ENCODE results near the gene RGL1.

The RGL1 gene

GRCh38 chr1:183908079-183908478, 103.2 kb downstream of the RGL1 start:
- Histone ChIP-seq H3K79me2 (ENCODE audit: insufficient read depth, low read length) (no peaks in the 10 kb centered on the region), H4K20me1 (ENCODE audit: insufficient read depth, low read length, poor library complexity, severe bottlenecking) (no peaks in the 10 kb centered on the region), H3K9me2 (replicated peaks; ENCODE audit: low read depth, low read length) (no peaks in the 10 kb centered on the region), H3K4me1 (ENCODE audit: insufficient read depth, low read length, poor library complexity, severe bottlenecking) (peaks cover 29% of the 10 kb centered on the region), H3K9me3 (ENCODE audit: insufficient read depth, low read depth, low read length) (no peaks in the 10 kb centered on the region), H3K4me3 (ENCODE audit: low read length, poor library complexity, severe bottlenecking) (no peak overlapping the region), H2AFZ (ENCODE audit: low read length) (no peak overlapping the region), H3F3A (ENCODE audit: low read depth) (no peaks in the 10 kb centered on the region), H3K36me3 (ENCODE audit: insufficient read depth, low read length) (no peaks in the 10 kb centered on the region), H3K27me3 (ENCODE audit: insufficient read depth, low read length, poor library complexity, severe bottlenecking) (no peaks in the 10 kb centered on the region), H3K4me2 (ENCODE audit: low read depth, low read length, poor library complexity, severe bottlenecking) (no peak overlapping the region), H3K9ac (ENCODE audit: low read depth, low read length, poor library complexity, severe bottlenecking) (no peak overlapping the region)
- TF ChIP-seq CTCF (conservative IDR thresholded peaks at IDR 0.05; ENCODE audit: low read length) (no peak), EZH2phosphoT487 (IDR thresholded peaks at IDR 0.05; ENCODE audit: borderline replicate concordance) (no peak)

DNA sequence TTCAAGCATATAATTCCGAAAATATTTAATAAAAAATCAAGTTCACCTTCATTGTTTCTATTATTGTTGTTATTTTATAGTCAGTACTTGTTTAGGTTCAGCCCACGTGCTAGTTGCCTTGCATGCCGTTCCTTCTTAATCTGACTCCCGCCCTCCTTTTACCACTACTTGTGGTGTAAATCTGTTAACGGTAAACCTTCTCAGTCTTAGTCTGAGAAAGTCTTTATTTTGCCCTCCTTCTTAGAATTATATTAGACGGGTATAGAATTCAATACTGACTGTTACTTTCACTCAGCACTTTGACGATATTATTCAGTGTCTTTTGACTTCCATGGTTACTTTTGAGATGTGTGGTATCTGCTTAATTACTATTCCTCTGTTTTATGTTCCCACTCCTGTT, 104.8 kb downstream of the RGL1 start:
- Histone ChIP-seq H3K79me2 (ENCODE audit: insufficient read depth, low read length) (no peaks in the 10 kb centered on the region), H3K9ac (ENCODE audit: low read depth, low read length, poor library complexity, severe bottlenecking) (no peak overlapping the region), H4K20me1 (ENCODE audit: insufficient read depth, low read length, poor library complexity, severe bottlenecking) (no peaks in the 10 kb centered on the region), H3K27me3 (ENCODE audit: insufficient read depth, low read length, poor library complexity, severe bottlenecking) (no peaks in the 10 kb centered on the region), H3K4me1 (ENCODE audit: insufficient read depth, low read length, poor library complexity, severe bottlenecking) (peaks cover 28% of the 10 kb centered on the region), H3F3A (ENCODE audit: low read depth) (no peaks in the 10 kb centered on the region), H3K4me2 (ENCODE audit: low read depth, low read length, poor library complexity, severe bottlenecking) (no peak overlapping the region), H3K9me3 (ENCODE audit: insufficient read depth, low read depth, low read length) (no peaks in the 10 kb centered on the region), H3K9me2 (replicated peaks; ENCODE audit: low read depth, low read length) (no peaks in the 10 kb centered on the region), H2AFZ (ENCODE audit: low read length) (no peak overlapping the region), H3K36me3 (ENCODE audit: insufficient read depth, low read length) (no peaks in the 10 kb centered on the region), H3K4me3 (ENCODE audit: low read length, poor library complexity, severe bottlenecking) (no peak overlapping the region)
- TF ChIP-seq CTCF (conservative IDR thresholded peaks at IDR 0.05; ENCODE audit: low read length) (no peak), EZH2phosphoT487 (IDR thresholded peaks at IDR 0.05; ENCODE audit: borderline replicate concordance) (no peak)

GRCh38 chr1:183910845-183911244, 105.9 kb downstream of the RGL1 start:
- no peak overlapping the region for H3K4me3 ChIP-seq (ENCODE audit: low read length, poor library complexity, severe bottlenecking)
- no peaks in the 10 kb centered on the region for H4K20me1 ChIP-seq (ENCODE audit: insufficient read depth, low read length, poor library complexity, severe bottlenecking)
- H3K27me3 ChIP-seq (ENCODE audit: insufficient read depth, low read length, poor library complexity, severe bottlenecking), result no peaks in the 10 kb centered on the region
- TF ChIP-seq EZH2phosphoT487 (IDR thresholded peaks at IDR 0.05; ENCODE audit: borderline replicate concordance) (no peak), CTCF (conservative IDR thresholded peaks at IDR 0.05; ENCODE audit: low read length) (no peak)
- no peaks in the 10 kb centered on the region for H3K9me2 ChIP-seq (replicated peaks; ENCODE audit: low read depth, low read length)
- H3F3A ChIP-seq (ENCODE audit: low read depth), result no peaks in the 10 kb centered on the region
- no peaks in the 10 kb centered on the region for H3K36me3 ChIP-seq (ENCODE audit: insufficient read depth, low read length)
- H3K4me1 ChIP-seq (ENCODE audit: insufficient read depth, low read length, poor library complexity, severe bottlenecking), result peaks cover 39% of the 10 kb centered on the region
- no peak overlapping the region for H3K9ac ChIP-seq (ENCODE audit: low read depth, low read length, poor library complexity, severe bottlenecking)
- H3K9me3 ChIP-seq (ENCODE audit: insufficient read depth, low read depth, low read length), result no peaks in the 10 kb centered on the region
- no peak overlapping the region for H2AFZ ChIP-seq (ENCODE audit: low read length)
- H3K4me2 ChIP-seq (ENCODE audit: low read depth, low read length, poor library complexity, severe bottlenecking), result no peak overlapping the region
- H3K79me2 ChIP-seq (ENCODE audit: insufficient read depth, low read length), result no peaks in the 10 kb centered on the region
